CD4-positive, alpha-beta T cell treated with Interleukin-17A for 1 hour (primary cell): ENCODE results near the gene PDIA6.

Experiments used
- DNase-seq: peaks from one replicate; pipeline ENCODE4 v3.0.0-alpha.2; 2020

PDIA6 gene

GRCh38 chr2:10812362-10813162 is at the start of gene PDIA6:
Gene PDIA6 (minus strand): TSS chr2:10812785. CDS start chr2:10812696, 89 bp downstream.
- DNase-seq, result peak; percentile 96

- DNase-seq, result no peak
Observed at GRCh38 chr2:10862330-10862729, 49.7 kb upstream of the PDIA6 start.

GRCh38 chr2:10861765-10862164 is 49.2 kb upstream of the PDIA6 start:
- no peak for DNase-seq

GRCh38 chr2:10860814-10861325 is 48.3 kb upstream of the PDIA6 start:
- DNase-seq, result no peak

- DNase-seq, result no peak
Observed at GRCh38 chr2:10860081-10860813, 47.7 kb upstream of the PDIA6 start.

GRCh38 chr2:10859278-10859677 is 46.7 kb upstream of the PDIA6 start:
- DNase-seq, result no peak

- no peak for DNase-seq
Observed at GRCh38 chr2:10848541-10848940, 36.0 kb upstream of the PDIA6 start.

GRCh38 chr2:10847008-10847407 is 34.4 kb upstream of the PDIA6 start:
- no peak for DNase-seq

- no peak for DNase-seq
Observed at GRCh38 chr2:10846110-10846861, 33.7 kb upstream of the PDIA6 start.

- DNase-seq, result no peak
Observed at GRCh38 chr2:10845640-10846039, 33.1 kb upstream of the PDIA6 start.

GRCh38 chr2:10844097-10844496 is 31.5 kb upstream of the PDIA6 start:
- DNase-seq, result no peak

- DNase-seq, result no peak
Observed at GRCh38 chr2:10842506-10842905, 29.9 kb upstream of the PDIA6 start.

- no peak for DNase-seq
Observed at GRCh38 chr2:10841547-10842219, 29.1 kb upstream of the PDIA6 start.

GRCh38 chr2:10839813-10840212 is 27.2 kb upstream of the PDIA6 start:
- DNase-seq, result no peak

- no peak for DNase-seq
Observed at GRCh38 chr2:10838734-10839133, 26.1 kb upstream of the PDIA6 start.

- DNase-seq, result no peak
Observed at GRCh38 chr2:10837298-10838266, 25.0 kb upstream of the PDIA6 start.

GRCh38 chr2:10835052-10835970 is 22.7 kb upstream of the PDIA6 start:
- peak; percentile 75 for DNase-seq

GRCh38 chr2:10834068-10834655 is 21.6 kb upstream of the PDIA6 start:
- DNase-seq, result no peak

- DNase-seq, result no peak
Observed at GRCh38 chr2:10833021-10833420, 20.4 kb upstream of the PDIA6 start.
